GM08714 (cell line): Measurements from ENCODE around the gene PRR15.
A peak's percentile ranks its signal among the peaks of the same experiment; 100 is the strongest.

Experiments used
- H3K4me3 ChIP-seq: fragments of 200-500 bp; sonication (Bioruptor generic); 2 replicates; pipeline ENCODE4 v1.5.1; 2014; ENCODE audit warnings: mild to moderate bottlenecking, low read length, inconsistent platforms
- ZNF274 ChIP-seq: IDR thresholded peaks from 2 replicates; pipeline ENCODE4 v1.6.1; 2012; ENCODE audit warnings: mild to moderate bottlenecking, low read depth, low read length

The PRR15 gene

DNA sequence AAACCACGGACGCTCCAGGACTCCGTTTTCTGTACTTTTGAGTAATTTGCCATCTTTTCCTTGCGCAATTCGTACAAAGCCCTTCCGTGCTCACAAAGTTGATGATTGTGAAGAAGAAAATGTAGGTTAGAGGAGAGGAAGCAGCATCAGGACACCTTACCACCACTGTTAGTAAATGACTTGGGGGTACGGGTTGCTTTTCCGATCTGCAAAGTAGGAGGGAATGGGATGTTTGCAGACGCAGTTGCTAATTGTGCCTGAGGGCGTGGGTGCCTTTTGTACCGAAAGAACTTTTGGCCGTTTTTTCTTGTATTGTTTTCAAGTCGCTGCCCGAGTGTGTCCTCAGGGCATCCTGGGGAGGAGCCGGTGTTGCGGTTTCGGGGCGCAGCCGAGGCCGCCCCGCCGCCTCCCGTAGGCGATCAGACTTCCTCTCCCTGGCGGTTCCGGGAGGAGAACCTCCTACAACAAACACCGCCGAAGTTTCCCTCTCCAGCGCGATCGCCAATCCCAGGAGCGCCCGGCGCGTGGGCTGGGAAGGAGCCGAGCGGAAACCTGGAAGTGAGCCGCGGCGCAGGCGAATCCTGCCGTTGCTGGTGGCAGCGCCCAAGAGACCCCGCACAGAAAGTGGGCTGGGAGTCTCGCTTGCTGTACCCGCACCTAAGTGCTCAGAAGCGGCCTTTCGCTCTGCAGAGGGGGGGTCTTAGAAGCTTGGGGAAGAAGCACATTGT lies 1.0 kb downstream of the PRR15 start:
- H3K4me3 ChIP-seq = peak overlapping the region; percentile 29
- TF ChIP-seq ZNF274 = no peak

DNA sequence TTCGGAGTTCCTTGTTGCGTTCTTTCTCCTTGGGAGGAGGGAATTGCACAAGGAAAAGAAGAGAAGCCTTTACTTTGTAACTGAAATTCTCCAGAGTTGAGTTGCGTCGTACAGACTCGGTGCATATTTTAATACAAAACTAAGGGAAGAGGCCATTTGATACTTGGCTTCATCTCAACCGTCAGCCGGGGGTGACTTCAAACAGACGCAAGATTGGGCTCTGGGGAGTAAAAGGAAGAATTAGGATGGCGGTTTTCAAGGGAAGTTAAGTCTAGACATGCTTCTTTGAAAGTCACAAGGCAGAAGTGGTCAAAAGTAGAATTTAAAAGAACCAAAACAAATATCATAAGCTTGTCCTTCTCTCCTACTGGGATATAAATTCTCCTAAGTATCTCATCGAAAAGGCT lies 1.6 kb downstream of the PRR15 start:
- no peak for TF ChIP-seq ZNF274

DNA sequence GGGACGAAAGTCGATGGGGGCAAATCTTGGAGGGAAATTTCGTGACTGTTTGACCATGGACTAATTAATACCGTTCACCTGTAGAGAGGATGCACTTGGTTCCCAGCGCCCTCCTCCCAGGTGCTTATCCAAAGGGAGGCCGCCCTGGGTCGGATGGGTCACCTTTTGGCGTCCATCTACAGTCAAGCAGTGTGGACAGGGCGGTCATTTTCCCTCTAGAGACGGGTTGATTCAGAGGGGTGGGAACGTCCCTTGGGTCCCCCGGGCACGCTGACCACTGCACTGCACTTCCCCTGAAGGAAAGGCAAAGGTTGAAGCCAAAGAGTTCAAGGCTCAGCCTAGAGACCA lies 2.0 kb downstream of the PRR15 start:
- TF ChIP-seq ZNF274 = no peak
- H3K4me3 ChIP-seq = no peak overlapping the region

More for the DNA sequence above, 1.6 kb downstream of the PRR15 start:
- no peak overlapping the region for H3K4me3 ChIP-seq

DNA sequence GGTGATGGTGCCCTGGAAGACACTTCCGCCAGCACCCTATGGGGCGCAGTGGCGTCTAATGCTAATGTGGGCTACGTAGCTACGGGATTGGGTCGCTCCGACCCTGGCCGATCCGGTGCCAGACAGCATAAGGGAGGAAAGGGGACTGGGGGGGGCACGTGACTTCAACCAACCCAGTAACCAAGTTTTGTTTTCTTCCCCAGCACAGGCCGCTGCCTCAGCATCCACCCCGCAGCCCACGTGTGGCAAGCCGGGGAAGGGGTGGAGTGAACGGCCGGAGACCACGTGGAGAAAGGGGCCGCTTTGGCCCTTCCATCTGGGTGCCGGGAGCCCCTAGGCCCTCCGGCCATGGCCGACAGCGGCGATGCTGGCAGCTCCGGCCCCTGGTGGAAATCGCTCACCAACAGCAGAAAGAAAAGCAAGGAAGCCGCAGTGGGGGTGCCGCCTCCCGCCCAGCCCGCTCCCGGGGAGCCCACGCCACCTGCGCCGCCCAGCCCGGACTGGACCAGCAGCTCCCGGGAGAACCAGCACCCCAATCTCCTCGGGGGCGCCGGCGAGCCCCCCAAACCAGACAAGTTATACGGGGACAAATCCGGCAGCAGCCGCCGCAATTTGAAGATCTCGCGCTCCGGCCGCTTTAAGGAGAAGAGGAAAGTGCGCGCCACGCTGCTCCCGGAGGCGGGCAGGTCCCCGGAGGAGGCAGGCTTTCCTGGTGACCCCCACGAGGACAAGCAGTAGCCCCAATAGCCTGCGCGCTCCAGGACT lies 2.5 kb downstream of the PRR15 start:
- no peak for TF ChIP-seq ZNF274
- no peak overlapping the region for H3K4me3 ChIP-seq

DNA sequence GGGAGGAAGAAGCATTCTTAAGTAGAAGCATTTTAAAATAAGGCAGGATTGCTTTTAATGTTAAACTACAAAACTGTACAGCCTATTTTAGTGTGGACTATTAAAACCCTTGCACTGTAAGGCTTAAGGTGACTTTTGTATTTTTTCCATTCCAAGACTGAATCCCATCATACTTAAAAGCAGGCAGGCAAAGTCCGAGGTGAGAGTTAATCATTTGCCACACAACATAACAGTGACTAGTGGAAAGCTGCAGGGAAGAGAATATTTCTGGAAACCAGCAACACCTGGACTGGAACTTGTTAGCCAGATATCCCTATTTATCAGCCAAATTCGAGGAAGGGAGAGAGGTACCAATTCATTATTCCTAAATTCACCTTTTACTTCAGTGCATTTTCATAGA lies 3.5 kb downstream of the PRR15 start:
- no peak for TF ChIP-seq ZNF274
- H3K4me3 ChIP-seq = no peak overlapping the region

DNA sequence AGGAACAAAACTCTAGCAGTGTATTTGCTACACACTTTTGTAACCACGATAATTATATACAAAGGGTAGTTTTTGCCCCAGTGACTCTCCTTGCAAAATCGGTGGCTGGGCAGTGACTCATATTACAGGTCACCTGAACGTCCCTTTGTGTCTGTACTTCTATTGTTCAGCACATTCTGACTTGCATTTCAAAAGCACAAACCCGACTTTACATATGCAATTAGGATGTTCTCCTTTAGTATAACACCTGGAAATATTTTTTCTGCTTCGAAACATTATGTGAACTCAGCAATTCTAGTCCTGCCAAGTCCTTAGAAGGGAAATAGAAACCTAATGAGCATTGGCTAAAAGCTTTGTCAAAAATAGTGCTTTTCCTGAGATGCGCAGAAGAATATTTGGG lies 6.0 kb downstream of the PRR15 start:
- TF ChIP-seq ZNF274 = no peak
- H3K4me3 ChIP-seq = no peak overlapping the region

DNA sequence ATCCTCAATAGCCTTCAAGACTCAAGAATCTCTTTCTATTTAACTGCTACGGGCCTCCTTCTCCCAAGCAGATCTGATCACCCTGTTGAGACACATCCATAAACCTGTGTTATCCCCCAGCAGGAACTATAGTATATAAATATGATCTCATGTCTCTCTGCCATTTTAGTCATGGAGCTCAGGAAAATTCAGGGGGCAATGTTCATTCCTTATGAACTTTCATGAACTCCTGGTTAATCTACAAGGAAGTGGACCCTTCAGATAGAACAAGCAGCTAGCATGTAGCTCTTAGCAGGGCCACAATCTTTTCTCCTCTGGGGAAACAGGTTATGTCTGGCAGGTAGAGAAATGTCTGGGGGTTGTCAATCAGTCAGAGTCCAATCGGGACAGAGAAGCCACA lies 8.9 kb downstream of the PRR15 start:
- H3K4me3 ChIP-seq = no peak overlapping the region
- no peak for TF ChIP-seq ZNF274

DNA sequence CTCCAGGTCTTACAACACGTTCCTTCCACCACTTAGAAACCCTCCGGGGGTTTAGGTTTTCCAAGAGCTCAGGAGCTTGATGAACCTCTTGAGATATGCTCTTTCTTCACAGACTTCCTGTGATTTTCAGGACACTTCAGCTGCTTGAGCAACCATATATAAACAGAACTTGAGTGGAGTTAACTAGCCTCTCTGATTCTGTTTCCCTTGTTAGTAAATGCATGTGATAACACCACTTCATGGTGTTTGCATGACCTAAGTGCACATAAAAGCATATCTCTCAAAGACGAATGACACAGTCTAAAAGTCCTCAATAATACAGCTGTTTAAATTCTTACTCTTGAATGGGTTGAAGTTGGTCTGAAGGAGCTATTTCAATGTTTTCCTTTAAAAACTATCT lies 9.9 kb downstream of the PRR15 start:
- no peak for TF ChIP-seq ZNF274
- H3K4me3 ChIP-seq = no peak overlapping the region

DNA sequence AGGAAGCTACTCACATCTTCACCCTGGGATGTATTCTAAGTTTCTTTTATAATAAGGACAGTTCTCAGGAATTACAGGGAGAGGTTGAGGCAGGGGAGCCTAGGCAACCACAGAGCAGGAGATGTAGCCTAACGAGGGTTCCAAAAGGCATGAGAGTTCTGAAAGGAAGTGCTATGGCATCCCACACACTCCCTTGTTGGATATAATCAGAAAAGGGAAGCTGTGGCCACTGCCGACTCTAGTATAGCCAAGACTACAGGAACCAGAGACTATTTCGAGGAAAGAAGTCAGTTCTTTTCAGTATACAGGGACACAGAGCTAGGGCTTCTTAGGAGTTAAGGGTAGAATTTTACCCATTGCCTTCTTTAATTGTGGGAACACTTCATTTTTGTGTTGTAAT lies 11.0 kb downstream of the PRR15 start:
- TF ChIP-seq ZNF274 = no peak
- no peak overlapping the region for H3K4me3 ChIP-seq

DNA sequence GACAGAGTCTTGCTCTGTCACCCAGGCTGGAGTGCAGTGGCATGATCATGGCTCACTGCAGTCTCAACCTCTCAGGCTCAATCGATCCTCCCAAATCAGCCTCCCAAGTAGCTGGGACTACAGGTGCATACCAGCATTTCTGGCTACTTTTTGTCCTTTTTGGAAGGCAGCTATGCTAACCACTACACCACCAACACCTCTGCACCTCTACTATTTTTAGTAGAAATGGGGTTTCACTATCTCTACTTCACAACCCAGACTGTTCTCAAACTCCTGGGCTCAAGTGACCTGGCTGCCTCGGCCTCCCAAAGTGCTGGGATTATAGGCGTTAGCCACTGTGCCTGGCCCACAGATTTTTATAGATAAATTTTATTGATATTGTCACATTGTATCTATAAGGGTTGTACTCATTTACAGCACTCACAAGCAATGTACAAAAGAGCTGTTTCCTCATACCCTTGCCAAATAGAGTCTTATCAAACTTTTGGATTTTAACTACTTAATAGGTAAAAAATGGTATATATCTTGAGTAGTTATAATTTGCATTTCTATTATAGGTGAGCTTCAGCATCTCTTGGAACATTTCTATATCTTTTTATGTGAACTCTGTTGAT lies 23.7 kb downstream of the PRR15 start:
- no peak for TF ChIP-seq ZNF274

DNA sequence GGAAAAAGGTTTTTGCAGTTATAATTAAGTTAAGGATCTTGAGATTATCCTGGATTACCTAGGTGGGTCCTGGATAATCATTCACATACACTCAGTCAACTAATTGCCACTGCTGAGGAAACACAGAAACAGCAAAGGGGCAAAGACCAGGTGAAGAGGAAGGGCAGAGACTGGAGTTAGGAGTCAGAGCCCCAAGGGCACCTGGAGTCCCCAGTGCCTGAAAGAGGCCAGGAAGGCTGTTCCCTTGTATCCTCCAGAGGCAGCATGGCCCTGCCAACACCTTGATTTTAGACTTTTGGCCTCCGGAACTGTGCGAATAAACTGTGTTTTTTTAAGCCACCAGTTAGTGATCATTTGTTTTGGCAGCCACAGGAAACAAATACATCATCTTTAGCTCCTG lies 24.6 kb downstream of the PRR15 start:
- no peak for TF ChIP-seq ZNF274
- H3K4me3 ChIP-seq = no peak overlapping the region

More for the DNA sequence above, 23.7 kb downstream of the PRR15 start:
- no peak overlapping the region for H3K4me3 ChIP-seq

DNA sequence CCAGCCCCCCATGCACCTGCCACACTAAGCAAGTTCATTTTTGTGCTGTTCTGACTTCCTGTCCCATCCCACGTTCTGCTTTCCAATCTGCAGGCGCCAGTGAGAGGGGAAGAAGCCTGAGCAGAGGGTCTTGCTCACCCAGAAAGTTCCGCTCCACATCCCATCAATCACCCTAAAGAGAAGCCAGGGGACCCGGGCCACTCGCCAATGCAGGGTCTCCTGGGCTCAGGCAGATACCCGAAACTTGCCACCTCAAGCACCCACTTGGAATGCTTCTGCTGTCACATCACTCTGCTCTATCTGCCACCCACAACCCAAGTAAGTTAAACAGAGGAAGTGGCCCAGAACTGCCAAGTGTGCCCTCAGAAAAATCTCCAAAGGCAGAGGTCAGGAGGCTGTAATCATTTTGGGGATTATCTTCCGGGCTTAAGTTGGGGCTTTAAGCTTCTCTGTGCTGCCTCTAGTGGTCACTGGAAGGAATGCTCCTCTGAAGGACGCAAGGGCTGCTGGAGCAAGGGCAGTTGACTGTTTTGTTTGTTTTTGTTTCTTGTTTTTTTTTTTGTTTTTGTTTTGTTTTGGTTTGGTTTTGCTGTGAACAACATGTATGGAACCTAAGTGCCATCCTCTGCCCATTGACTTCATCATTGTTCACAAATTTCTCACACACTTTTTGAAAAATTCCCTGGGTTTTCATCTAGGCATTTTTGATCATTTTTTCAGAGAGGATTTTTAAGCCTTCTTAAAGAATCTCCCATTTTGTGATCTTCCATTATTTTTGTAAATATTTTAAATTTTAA lies 25.5 kb downstream of the PRR15 start:
- no peak overlapping the region for H3K4me3 ChIP-seq
- no peak for TF ChIP-seq ZNF274

DNA sequence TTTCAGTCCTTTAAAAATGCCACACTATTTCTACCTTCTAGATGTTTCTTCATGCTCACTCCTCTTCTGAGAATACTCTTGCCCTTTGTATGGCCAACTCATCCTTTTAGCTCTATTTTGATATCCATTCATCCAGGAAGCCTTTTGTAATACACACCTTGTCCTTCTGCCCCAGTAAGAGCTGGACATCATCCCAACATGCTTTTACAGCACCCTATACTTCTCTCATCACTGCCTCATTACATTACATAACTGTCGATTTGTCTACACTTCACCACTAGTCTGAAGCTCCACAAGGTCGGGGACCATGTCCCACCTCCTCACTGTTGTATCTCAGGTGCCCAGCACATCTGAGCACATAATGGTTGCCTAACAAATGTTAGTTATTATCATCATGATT lies 29.2 kb downstream of the PRR15 start:
- no peak for TF ChIP-seq ZNF274
- H3K4me3 ChIP-seq = no peak overlapping the region

DNA sequence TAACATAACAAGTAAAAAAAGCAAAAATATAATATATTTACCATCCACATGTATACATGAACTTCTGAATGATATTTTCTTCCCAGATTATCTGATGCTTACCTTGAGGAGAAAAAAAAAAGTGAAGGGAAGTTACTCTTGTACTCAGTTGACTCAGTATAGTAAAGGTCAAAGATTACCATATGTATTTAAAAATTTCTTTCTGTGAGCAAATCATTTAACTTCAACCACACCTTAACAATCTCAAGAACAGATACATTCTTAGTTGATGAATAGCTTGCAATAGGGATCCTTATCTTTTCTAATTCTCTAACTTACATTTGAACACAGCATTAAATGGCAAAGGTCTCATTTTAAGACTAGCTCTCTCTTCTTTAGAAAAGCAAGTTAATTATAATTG lies 29.8 kb downstream of the PRR15 start:
- H3K4me3 ChIP-seq = no peak overlapping the region
- TF ChIP-seq ZNF274 = no peak
